Thyroid gland (tissue), 4 donors: ENCODE measurements around the gene ZNF775.

Experiments
- POLR2A ChIP-seq, 2 donors: fragments of 450-650 bp; IDR thresholded peaks; one replicate each; pipeline ENCODE4 v1.6.1; 2017; ENCODE audit warnings: antibody characterized with exemption in 2 of 2, mild to moderate bottlenecking in 2 of 2, moderate library complexity in 1 of 2
- TF ChIP-seq, protein P1 (sequence below), 6 experiments: fragments of 200-600 bp in 3 of 6; fragments of 450-650 bp in 3 of 6; sonication (generic) in 3 of 6; IDR thresholded peaks; one replicate each; pipeline ENCODE4 v1.5.1; 2016 to 2019; ENCODE audit warnings: antibody characterized with exemption in 6 of 6, mild to moderate bottlenecking in 2 of 6, inconsistent platforms in 1 of 6, moderate library complexity in 1 of 6

DNA sequence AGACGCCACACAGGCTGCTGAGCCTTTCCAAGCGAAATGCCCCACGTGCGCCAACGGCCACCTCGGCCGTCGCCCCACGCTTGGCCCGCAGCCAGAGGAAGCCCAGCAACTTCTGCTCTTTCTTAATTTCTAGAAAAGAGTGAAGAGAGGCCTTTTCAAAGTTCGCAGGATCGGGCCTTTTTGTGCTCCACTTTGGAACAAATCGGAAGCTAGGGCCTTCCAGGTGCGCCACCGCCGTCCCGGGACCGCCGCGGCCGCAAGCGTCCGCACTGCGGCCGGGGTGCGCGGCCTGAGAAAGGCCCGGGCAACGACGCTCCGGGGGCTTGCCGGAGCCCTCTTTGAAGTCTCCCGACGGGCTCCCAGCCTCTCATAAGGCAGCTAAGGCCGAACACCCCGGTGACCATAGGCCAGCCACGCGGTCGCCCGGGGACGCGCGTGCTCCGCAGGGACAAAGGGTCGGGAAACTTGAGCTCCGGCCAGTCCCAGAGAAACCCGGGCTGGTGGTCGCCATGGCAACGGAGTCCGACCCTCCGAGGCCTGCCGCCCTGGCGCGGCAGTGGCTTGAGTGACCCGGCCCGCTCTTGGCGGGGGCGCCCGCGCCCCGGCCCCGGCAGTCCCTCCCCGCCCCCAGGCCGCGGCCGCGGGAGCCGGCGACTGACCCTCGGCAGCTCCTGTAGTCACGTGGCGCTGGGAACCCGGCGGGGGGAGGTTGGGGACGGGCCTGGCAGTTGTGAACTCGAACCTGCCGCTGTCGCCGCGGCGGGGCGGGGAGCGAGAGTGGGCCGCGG is 10.8 kb upstream of the ZNF775 start, which contains the start of gene REPIN1:
- TF ChIP-seq POLR2A (IDR thresholded peaks at IDR 0.05): peak; percentile 23 to 74
- TF ChIP-seq, protein P1, sequence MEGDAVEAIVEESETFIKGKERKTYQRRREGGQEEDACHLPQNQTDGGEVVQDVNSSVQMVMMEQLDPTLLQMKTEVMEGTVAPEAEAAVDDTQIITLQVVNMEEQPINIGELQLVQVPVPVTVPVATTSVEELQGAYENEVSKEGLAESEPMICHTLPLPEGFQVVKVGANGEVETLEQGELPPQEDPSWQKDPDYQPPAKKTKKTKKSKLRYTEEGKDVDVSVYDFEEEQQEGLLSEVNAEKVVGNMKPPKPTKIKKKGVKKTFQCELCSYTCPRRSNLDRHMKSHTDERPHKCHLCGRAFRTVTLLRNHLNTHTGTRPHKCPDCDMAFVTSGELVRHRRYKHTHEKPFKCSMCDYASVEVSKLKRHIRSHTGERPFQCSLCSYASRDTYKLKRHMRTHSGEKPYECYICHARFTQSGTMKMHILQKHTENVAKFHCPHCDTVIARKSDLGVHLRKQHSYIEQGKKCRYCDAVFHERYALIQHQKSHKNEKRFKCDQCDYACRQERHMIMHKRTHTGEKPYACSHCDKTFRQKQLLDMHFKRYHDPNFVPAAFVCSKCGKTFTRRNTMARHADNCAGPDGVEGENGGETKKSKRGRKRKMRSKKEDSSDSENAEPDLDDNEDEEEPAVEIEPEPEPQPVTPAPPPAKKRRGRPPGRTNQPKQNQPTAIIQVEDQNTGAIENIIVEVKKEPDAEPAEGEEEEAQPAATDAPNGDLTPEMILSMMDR (IDR thresholded peaks at IDR 0.05): no peak
